Panc1 (cell line): ENCODE measurements around the gene SLC4A9. TPM values are rescaled to one million over a fixed set of nuclear protein-coding genes. Genes with fewer than 3 reads are reported as not detected.

Source experiments
- ATAC-seq: fragments of 200-7000 bp; cut with Tn5 transposase; 2 replicates; pipeline ENCODE4 v1.9.1; 2020; ENCODE audit warnings: mild to moderate bottlenecking, moderate library complexity
- BruUV-seq: library from RNA; stranded (reverse); fragments of 400-500 nt; replicated peaks from 2 replicates; lab custom pipeline; 2021; lab: Mats Ljungman, UMichigan
- CTCF ChIA-PET: fragments of 300-600 bp; sonication (Branson Sonifier 250); formaldehyde crosslinking; loops from one replicate; lab custom pipeline; 2022; ENCODE audit warnings: antibody characterized with exemption; lab: Charles Lee
- POLR2A ChIA-PET: fragments of 300-600 bp; sonication (Branson Sonifier 250); formaldehyde crosslinking; loops from one replicate; lab custom pipeline; 2022; ENCODE audit warnings: antibody characterized with exemption; lab: Charles Lee
- DNase-seq: peaks from one replicate; pipeline ENCODE4 v3.0.0-alpha.2; 2010; ENCODE audit warnings: low read depth, low spot score
- H3K27ac ChIP-seq: 2 replicates; pipeline ENCODE4 v1.5.1; 2011; ENCODE audit warnings: mild to moderate bottlenecking, low read length, inconsistent platforms
- H3K27me3 ChIP-seq: fragments of 200-500 bp; sonication (Bioruptor generic); 2 replicates; pipeline ENCODE4 v1.6.0; 2014; ENCODE audit warnings: low read length, inconsistent platforms; ENCODE audit not compliant: control insufficient read depth, insufficient read depth
- H3K36me3 ChIP-seq: fragments of 200-500 bp; sonication (Bioruptor generic); 2 replicates; pipeline ENCODE4 v1.5.1; 2014; ENCODE audit warnings: inconsistent platforms, mild to moderate bottlenecking, low read length, moderate library complexity; ENCODE audit not compliant: control insufficient read depth, insufficient read depth
- H3K4me1 ChIP-seq: 2 replicates; pipeline ENCODE4 v1.5.1; 2011; ENCODE audit warnings: inconsistent platforms, mild to moderate bottlenecking, low read length, moderate library complexity; ENCODE audit not compliant: control insufficient read depth, insufficient read depth
- H3K4me3 ChIP-seq, 2 experiments: 2 replicates each; pipeline ENCODE4 v1.5.1; 2011 to 2012; ENCODE audit warnings: low read depth in 2 of 2, low read length in 2 of 2, mild to moderate bottlenecking in 2 of 2, inconsistent platforms in 1 of 2, moderate library complexity in 1 of 2
- H3K9me3 ChIP-seq: fragments of 200-500 bp; sonication (Bioruptor generic); 2 replicates; pipeline ENCODE4 v1.5.1; 2014; ENCODE audit warnings: low read depth, mild to moderate bottlenecking, inconsistent platforms, low read length, moderate library complexity; ENCODE audit not compliant: control insufficient read depth, insufficient read depth
- POLR2AphosphoS5 ChIP-seq: IDR thresholded peaks from 2 replicates; pipeline ENCODE4 v1.6.1; 2012; ENCODE audit warnings: mild to moderate bottlenecking, low read depth, low read length, moderate library complexity
- SIN3A ChIP-seq: IDR thresholded peaks from 2 replicates; pipeline ENCODE4 v1.6.1; 2012; ENCODE audit warnings: low read depth, mild to moderate bottlenecking, low read length, moderate library complexity, borderline replicate concordance; ENCODE audit not compliant: insufficient read depth
- TCF7L2 ChIP-seq: IDR thresholded peaks from 2 replicates; pipeline ENCODE4 v1.6.1; 2011; ENCODE audit warnings: mild to moderate bottlenecking, low read depth, low read length, inconsistent platforms
- in situ Hi-C: cut with HindIII; loops from 2 replicates; pipeline ENCODE4 v1.10.0; 2016; ENCODE audit warnings: low sequenced_read_pairs, low pct_unique_long_range_greater_than_20kb
- intact Hi-C: fragments of 100-400 bp; cut with micrococcal nuclease; formaldehyde crosslinking; loops from one replicate; pipeline ENCODE4 v1.10.0; 2022; ENCODE audit not compliant: unreplicated experiment
- total RNA-seq: library from RNA; stranded (reverse); gene quantifications from one replicate; pipeline ENCODE4 v1.2.1, GENCODE V29; 2021; ENCODE audit not compliant: unreplicated experiment
- TF ChIP-seq, protein P1 (sequence below), 2 experiments: IDR thresholded peaks; 2 replicates each; pipeline ENCODE4 v1.6.1; 2011 to 2012; ENCODE audit warnings: low read depth in 2 of 2, control low read depth in 1 of 2, low read length in 1 of 2, mild to moderate bottlenecking in 1 of 2, moderate library complexity in 1 of 2; ENCODE audit not compliant: insufficient read depth in 1 of 2
- TF ChIP-seq, protein P2 (sequence below): fragments of 450-650 bp; IDR thresholded peaks from 2 replicates; pipeline ENCODE4 v1.5.1; 2017; ENCODE audit warnings: mild to moderate bottlenecking

Gene SLC4A9
- total RNA-seq, 1 experiment from 2014 or later, result not detected

DNA sequence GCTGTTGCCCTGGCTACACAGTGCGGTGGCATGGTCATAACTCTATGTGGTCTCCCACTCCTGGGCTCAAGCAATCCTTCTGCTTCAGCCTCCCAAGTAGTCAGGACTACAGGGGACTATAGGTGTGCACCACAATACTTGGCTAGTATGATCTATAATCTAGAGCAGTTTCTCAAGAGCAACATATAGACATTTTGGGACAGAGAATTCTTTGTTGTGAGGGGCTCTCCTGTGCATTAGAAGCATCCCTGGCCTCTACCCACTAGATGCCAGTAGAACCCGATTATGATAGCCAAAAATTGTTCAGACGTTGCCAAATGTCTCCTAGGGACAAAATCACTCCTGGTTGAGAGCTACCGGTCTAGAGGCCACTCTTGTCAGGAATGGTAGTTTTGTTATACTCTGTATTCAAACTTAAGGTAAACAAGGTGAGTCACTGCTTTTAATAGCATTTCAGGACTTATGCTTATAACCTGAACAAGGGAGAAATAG is 48.8 kb downstream of the SLC4A9 start:
- no peaks in the 10 kb centered on the region for H3K27me3 ChIP-seq
- peaks cover 24% of the 10 kb centered on the region for H3K4me1 ChIP-seq
- no TSS peak for BruUV-seq
- H3K9me3 ChIP-seq, result no peaks in the 10 kb centered on the region
- TF ChIP-seq, protein P1, sequence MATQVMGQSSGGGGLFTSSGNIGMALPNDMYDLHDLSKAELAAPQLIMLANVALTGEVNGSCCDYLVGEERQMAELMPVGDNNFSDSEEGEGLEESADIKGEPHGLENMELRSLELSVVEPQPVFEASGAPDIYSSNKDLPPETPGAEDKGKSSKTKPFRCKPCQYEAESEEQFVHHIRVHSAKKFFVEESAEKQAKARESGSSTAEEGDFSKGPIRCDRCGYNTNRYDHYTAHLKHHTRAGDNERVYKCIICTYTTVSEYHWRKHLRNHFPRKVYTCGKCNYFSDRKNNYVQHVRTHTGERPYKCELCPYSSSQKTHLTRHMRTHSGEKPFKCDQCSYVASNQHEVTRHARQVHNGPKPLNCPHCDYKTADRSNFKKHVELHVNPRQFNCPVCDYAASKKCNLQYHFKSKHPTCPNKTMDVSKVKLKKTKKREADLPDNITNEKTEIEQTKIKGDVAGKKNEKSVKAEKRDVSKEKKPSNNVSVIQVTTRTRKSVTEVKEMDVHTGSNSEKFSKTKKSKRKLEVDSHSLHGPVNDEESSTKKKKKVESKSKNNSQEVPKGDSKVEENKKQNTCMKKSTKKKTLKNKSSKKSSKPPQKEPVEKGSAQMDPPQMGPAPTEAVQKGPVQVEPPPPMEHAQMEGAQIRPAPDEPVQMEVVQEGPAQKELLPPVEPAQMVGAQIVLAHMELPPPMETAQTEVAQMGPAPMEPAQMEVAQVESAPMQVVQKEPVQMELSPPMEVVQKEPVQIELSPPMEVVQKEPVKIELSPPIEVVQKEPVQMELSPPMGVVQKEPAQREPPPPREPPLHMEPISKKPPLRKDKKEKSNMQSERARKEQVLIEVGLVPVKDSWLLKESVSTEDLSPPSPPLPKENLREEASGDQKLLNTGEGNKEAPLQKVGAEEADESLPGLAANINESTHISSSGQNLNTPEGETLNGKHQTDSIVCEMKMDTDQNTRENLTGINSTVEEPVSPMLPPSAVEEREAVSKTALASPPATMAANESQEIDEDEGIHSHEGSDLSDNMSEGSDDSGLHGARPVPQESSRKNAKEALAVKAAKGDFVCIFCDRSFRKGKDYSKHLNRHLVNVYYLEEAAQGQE (IDR thresholded peaks at IDR 0.05; ENCODE audit: insufficient read depth in 1 of 2, low read depth in 2 of 2, low read length in 1 of 2), result no peak
- TF ChIP-seq TCF7L2 (no peak), SIN3A (no peak), POLR2AphosphoS5 (no peak)
- TF ChIP-seq, protein P2, sequence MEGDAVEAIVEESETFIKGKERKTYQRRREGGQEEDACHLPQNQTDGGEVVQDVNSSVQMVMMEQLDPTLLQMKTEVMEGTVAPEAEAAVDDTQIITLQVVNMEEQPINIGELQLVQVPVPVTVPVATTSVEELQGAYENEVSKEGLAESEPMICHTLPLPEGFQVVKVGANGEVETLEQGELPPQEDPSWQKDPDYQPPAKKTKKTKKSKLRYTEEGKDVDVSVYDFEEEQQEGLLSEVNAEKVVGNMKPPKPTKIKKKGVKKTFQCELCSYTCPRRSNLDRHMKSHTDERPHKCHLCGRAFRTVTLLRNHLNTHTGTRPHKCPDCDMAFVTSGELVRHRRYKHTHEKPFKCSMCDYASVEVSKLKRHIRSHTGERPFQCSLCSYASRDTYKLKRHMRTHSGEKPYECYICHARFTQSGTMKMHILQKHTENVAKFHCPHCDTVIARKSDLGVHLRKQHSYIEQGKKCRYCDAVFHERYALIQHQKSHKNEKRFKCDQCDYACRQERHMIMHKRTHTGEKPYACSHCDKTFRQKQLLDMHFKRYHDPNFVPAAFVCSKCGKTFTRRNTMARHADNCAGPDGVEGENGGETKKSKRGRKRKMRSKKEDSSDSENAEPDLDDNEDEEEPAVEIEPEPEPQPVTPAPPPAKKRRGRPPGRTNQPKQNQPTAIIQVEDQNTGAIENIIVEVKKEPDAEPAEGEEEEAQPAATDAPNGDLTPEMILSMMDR, result no peak
- ATAC-seq (peak; percentile 86), DNase-seq (no peak)
- ChIA-PET POLR2A (no interaction called here), CTCF (no interaction called here)
- in situ Hi-C loops (no loop called here), intact Hi-C loops (no loop called here)
- no peak overlapping the region for H3K4me3 ChIP-seq
- no peak overlapping the region for H3K27ac ChIP-seq
- peaks cover 3% of the 10 kb centered on the region; the same call in 1 of the 2 replicates for H3K36me3 ChIP-seq

DNA sequence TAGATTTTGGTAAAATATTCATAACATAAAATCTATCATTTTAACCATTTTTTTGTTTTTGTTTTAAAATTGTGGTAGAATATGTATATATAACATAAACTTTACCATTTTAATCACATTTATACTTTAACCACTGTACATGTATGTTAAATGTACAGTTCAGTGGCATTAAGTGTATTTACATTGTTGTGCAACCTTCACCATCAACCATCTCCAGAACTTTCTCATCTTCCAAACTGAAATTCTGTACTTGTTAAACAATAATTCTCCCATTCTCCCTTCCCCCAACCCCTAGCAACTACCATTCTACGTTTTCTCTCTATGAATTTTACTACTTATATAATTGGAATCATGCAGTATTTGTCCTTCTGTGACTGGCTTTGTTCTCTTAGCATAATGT is 53.2 kb downstream of the SLC4A9 start:
- CTCF ChIA-PET, result no interaction called here
- H3K27me3 ChIP-seq, result no peaks in the 10 kb centered on the region
- H3K27ac ChIP-seq, result no peak overlapping the region
- no peak overlapping the region for H3K4me3 ChIP-seq
- TF ChIP-seq, protein P2, result no peak
- TF ChIP-seq, protein P1 (IDR thresholded peaks at IDR 0.05; ENCODE audit: insufficient read depth in 1 of 2, low read depth in 2 of 2, low read length in 1 of 2), result no peak
- TF ChIP-seq SIN3A (no peak), TCF7L2 (no peak), POLR2AphosphoS5 (no peak)
- peaks cover 9% of the 10 kb centered on the region for H3K4me1 ChIP-seq
- DNase-seq, result no peak
- in situ Hi-C loops, result no loop called here
- BruUV-seq, result TSS peak; percentile 27
- no peaks in the 10 kb centered on the region for H3K9me3 ChIP-seq
- POLR2A ChIA-PET, result no interaction called here
- intact Hi-C loops, result no loop called here
- H3K36me3 ChIP-seq, result no peaks in the 10 kb centered on the region
- no peak for ATAC-seq
